Esophagus muscularis mucosa (tissue), 3 donors: ENCODE results near the gene CGB7.
"Not testable (repeated sequence)": the region's sequence is repeated elsewhere in the genome, so short reads cannot be mapped to it uniquely, and the experiment has no call there.

Experiments
- CTCF ChIP-seq, 3 experiments: fragments of 200-600 bp in 2 of 3; fragments of 450-650 bp in 1 of 3; sonication (generic) in 2 of 3; IDR thresholded peaks; one replicate each; pipeline ENCODE4 v1.5.1; 2017 to 2019; ENCODE audit warnings: antibody characterized with exemption in 3 of 3, mild to moderate bottlenecking in 2 of 3, moderate library complexity in 1 of 3
- POLR2A ChIP-seq: fragments of 450-650 bp; IDR thresholded peaks from one replicate; pipeline ENCODE4 v1.6.1; 2017; ENCODE audit warnings: antibody characterized with exemption, moderate library complexity, mild to moderate bottlenecking, low read depth

GRCh38 chr19:49049834-49050233, 7.7 kb downstream of the CGB7 start:
- not testable (repeated sequence) for TF ChIP-seq CTCF (IDR thresholded peaks at IDR 0.05); POLR2A
